Measurements from ENCODE around the gene C10orf71.

C10orf71 gene

GRCh38 chr10:49321021-49321420 is 22.1 kb downstream of the C10orf71 start:
- no peak for DNase-seq

GRCh38 chr10:49322371-49323170 is 23.6 kb downstream of the C10orf71 start:
- no peak for DNase-seq

- no peak for DNase-seq
These were observed 24.4 kb downstream of the C10orf71 start for GRCh38 chr10:49323171-49323895.

- DNase-seq = no peak
These were observed 24.9 kb downstream of the C10orf71 start for GRCh38 chr10:49323896-49324270.

GRCh38 chr10:49324711-49325110 is 25.7 kb downstream of the C10orf71 start:
- DNase-seq = no peak

- no peak for DNase-seq
These were observed 26.4 kb downstream of the C10orf71 start for GRCh38 chr10:49325131-49325915.

GRCh38 chr10:49325916-49326783 is 27.2 kb downstream of the C10orf71 start:
- DNase-seq = no peak

GRCh38 chr10:49327036-49327813 is 28.3 kb downstream of the C10orf71 start:
- no peak for DNase-seq

GRCh38 chr10:49328401-49329145 is 29.6 kb downstream of the C10orf71 start:
- DNase-seq = no peak

- no peak for DNase-seq
These were observed 30.2 kb downstream of the C10orf71 start for GRCh38 chr10:49329146-49329505.

GRCh38 chr10:49330127-49330665 is 31.2 kb downstream of the C10orf71 start:
- DNase-seq = no peak

- DNase-seq = no peak
These were observed 32.5 kb downstream of the C10orf71 start for GRCh38 chr10:49331431-49331830.

- no peak for DNase-seq
These were observed 33.4 kb downstream of the C10orf71 start for GRCh38 chr10:49332333-49332732.

- no peak for DNase-seq
These were observed 33.8 kb downstream of the C10orf71 start for GRCh38 chr10:49332768-49333167.

GRCh38 chr10:49333192-49333591 is 34.2 kb downstream of the C10orf71 start:
- no peak for DNase-seq

GRCh38 chr10:49334964-49335363 is 36.0 kb downstream of the C10orf71 start:
- DNase-seq = no peak

- DNase-seq = no peak
These were observed 36.5 kb downstream of the C10orf71 start for GRCh38 chr10:49335364-49335972.

- no peak for DNase-seq
These were observed 39.6 kb downstream of the C10orf71 start for GRCh38 chr10:49338604-49339003.

GRCh38 chr10:49344840-49345239 is 45.9 kb downstream of the C10orf71 start:
- DNase-seq = no peak

- DNase-seq = no peak
These were observed 48.4 kb downstream of the C10orf71 start for GRCh38 chr10:49347342-49347741.
